HL-60 (cell line): ENCODE data around the gene ASPDH.

ENCODE experiments used
- DNase-seq, 2 experiments: peaks; one replicate each; pipeline ENCODE4 v3.0.0-alpha.2; 2010 to 2020; ENCODE audit warnings: low read depth in 1 of 2, low spot score in 1 of 2
- H3K27ac ChIP-seq: fragments of 250-450 bp; sonication (Bioruptor Pico); replicated peaks from 2 replicates; pipeline ENCODE4 v1.5.1; 2020; ENCODE audit warnings: mild to moderate bottlenecking, moderate library complexity
- H3K27me3 ChIP-seq: fragments of 250-450 bp; sonication (Bioruptor Pico); 2 replicates; pipeline ENCODE4 v1.5.1; 2021; ENCODE audit warnings: mild to moderate bottlenecking, moderate library complexity; ENCODE audit not compliant: insufficient read depth, poor library complexity, severe bottlenecking
- H3K4me3 ChIP-seq: replicated peaks from 2 replicates; pipeline ENCODE4 v1.5.1; 2011; ENCODE audit warnings: mild to moderate bottlenecking, control low read depth, low read length; ENCODE audit not compliant: insufficient read depth
- GABPA ChIP-seq: IDR thresholded peaks from 2 replicates; pipeline ENCODE4 v1.6.1; 2012; ENCODE audit warnings: low read depth
- POLR2AphosphoS5 ChIP-seq: IDR thresholded peaks from 2 replicates; pipeline ENCODE4 v1.6.1; 2012; ENCODE audit warnings: low read depth
- SPI1 ChIP-seq: IDR thresholded peaks from 2 replicates; pipeline ENCODE4 v1.6.1; 2012; ENCODE audit warnings: low read depth, mild to moderate bottlenecking, borderline replicate concordance
- TF ChIP-seq, protein P1 (sequence below): IDR thresholded peaks from 2 replicates; pipeline ENCODE4 v1.6.1; 2012; ENCODE audit warnings: low read depth; ENCODE audit not compliant: insufficient replicate concordance
- TF ChIP-seq, protein P2 (sequence below): IDR thresholded peaks from one replicate; pipeline ENCODE4 v1.5.1; 2011; ENCODE audit warnings: low read length, control low read depth, inconsistent platforms; ENCODE audit not compliant: insufficient read depth

The ASPDH gene

DNA sequence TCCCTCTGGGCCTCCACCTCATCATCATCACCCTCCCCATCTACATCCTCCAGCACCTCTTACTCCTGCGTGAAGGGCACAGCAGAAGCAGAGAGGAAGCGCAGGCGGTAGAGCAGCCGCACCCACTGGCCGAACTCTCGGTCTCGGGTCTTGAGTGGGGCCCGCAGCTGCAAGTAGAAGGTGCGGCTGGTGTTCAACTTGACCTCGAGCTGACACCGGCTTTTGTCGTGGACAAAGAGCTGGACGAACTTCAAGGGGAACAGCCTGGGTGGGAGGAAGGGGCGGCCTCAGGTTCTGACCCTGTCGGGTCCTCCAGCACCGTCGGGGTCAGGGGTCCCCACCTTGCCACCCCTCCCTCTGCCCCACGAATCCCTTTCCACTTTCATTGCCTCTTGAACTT, 46.1 kb downstream of the ASPDH start:
- Histone ChIP-seq H3K4me3 (no peak overlapping the region), H3K27me3 (no peaks in the 10 kb centered on the region), H3K27ac (no peak overlapping the region)
- DNase-seq = no peak
- TF ChIP-seq, protein P1, sequence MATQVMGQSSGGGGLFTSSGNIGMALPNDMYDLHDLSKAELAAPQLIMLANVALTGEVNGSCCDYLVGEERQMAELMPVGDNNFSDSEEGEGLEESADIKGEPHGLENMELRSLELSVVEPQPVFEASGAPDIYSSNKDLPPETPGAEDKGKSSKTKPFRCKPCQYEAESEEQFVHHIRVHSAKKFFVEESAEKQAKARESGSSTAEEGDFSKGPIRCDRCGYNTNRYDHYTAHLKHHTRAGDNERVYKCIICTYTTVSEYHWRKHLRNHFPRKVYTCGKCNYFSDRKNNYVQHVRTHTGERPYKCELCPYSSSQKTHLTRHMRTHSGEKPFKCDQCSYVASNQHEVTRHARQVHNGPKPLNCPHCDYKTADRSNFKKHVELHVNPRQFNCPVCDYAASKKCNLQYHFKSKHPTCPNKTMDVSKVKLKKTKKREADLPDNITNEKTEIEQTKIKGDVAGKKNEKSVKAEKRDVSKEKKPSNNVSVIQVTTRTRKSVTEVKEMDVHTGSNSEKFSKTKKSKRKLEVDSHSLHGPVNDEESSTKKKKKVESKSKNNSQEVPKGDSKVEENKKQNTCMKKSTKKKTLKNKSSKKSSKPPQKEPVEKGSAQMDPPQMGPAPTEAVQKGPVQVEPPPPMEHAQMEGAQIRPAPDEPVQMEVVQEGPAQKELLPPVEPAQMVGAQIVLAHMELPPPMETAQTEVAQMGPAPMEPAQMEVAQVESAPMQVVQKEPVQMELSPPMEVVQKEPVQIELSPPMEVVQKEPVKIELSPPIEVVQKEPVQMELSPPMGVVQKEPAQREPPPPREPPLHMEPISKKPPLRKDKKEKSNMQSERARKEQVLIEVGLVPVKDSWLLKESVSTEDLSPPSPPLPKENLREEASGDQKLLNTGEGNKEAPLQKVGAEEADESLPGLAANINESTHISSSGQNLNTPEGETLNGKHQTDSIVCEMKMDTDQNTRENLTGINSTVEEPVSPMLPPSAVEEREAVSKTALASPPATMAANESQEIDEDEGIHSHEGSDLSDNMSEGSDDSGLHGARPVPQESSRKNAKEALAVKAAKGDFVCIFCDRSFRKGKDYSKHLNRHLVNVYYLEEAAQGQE = no peak
- TF ChIP-seq, protein P2, sequence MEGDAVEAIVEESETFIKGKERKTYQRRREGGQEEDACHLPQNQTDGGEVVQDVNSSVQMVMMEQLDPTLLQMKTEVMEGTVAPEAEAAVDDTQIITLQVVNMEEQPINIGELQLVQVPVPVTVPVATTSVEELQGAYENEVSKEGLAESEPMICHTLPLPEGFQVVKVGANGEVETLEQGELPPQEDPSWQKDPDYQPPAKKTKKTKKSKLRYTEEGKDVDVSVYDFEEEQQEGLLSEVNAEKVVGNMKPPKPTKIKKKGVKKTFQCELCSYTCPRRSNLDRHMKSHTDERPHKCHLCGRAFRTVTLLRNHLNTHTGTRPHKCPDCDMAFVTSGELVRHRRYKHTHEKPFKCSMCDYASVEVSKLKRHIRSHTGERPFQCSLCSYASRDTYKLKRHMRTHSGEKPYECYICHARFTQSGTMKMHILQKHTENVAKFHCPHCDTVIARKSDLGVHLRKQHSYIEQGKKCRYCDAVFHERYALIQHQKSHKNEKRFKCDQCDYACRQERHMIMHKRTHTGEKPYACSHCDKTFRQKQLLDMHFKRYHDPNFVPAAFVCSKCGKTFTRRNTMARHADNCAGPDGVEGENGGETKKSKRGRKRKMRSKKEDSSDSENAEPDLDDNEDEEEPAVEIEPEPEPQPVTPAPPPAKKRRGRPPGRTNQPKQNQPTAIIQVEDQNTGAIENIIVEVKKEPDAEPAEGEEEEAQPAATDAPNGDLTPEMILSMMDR = no peak
- TF ChIP-seq SPI1 = no peak

GRCh38 chr19:50466706-50467039, 47.0 kb downstream of the ASPDH start:
- no peak for DNase-seq
- TF ChIP-seq, protein P1 = no peak
- TF ChIP-seq SPI1 = no peak
- no peak for TF ChIP-seq GABPA
- TF ChIP-seq POLR2AphosphoS5 = no peak
- TF ChIP-seq, protein P2 = no peak
- Histone ChIP-seq H3K27me3 (no peaks in the 10 kb centered on the region), H3K4me3 (no peak overlapping the region), H3K27ac (no peak overlapping the region)

DNA sequence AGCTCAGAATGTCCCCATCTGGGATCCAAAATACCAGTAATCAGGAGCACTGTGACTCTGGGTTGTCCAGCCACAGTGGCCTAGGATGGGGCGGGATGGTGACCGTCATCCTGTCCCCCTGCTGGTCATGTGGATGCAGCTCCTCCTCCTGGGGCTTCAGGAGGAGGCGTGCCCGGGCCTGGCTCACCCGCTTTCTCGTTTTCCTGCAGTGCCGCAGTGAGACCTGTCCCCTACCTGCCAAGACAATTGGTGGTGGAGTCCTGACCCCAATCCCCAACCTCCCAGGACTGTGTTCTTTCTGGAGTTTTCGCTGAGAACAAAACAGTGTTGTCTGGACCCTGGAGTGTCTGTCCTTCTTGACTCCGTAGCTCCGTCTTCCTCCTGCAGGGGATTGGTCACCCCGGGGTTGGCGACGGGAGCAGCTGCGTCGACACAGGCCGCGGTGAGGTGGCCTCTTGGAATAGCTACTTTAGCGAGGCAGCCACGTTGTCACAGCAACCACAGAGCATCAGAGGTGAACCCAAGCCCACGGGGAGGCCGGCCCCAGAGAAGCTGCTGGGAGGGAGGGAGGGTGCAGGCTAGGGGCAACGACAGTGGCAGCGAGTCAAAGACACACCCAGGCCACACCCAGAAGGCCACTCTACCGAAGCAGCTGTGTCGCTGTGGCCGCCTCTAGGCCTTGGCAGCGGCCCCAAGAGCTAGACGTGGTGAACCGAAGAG, 47.6 kb downstream of the ASPDH start:
- H3K27ac ChIP-seq = no peak overlapping the region
- DNase-seq = no peak

More for the DNA sequence above, 47.6 kb downstream of the ASPDH start:
- Histone ChIP-seq H3K27me3 (no peaks in the 10 kb centered on the region), H3K4me3 (no peak overlapping the region)
- TF ChIP-seq POLR2AphosphoS5 (no peak), SPI1 (no peak), GABPA (no peak)
- TF ChIP-seq, protein P1 = no peak
- TF ChIP-seq, protein P2 = no peak
